HEK293 (cell line): ENCODE results near the gene CLECL1.

Experiments used
- CTCF ChIA-PET: fragments of 350-600 bp; formaldehyde crosslinking; extraction: SDS; loops from one replicate; lab custom pipeline; 2021; ENCODE audit warnings: antibody characterized with exemption; lab: Yijun Ruan, JAX
- POLR2A ChIA-PET: fragments of 300-600 bp; formaldehyde crosslinking; extraction: SDS; loops from one replicate; lab custom pipeline; 2020; ENCODE audit warnings: antibody characterized with exemption, inconsistent platforms; lab: Yijun Ruan, JAX
- H3K27ac ChIP-seq: fragments of 200-500 bp; sonication (Bioruptor generic); 2 replicates; pipeline ENCODE4 v1.5.1; 2014; ENCODE audit warnings: low read depth, low read length, control low read depth, inconsistent platforms; ENCODE audit errors: extremely low read depth
- H3K36me3 ChIP-seq, 2 experiments: fragments of 200-500 bp in 1 of 2; sonication (Bioruptor generic) in 1 of 2; 1 replicate in 1 of 2; 2 replicates in 1 of 2; pipeline ENCODE4 v1.5.1; 2014 to 2017; ENCODE audit warnings: inconsistent platforms in 2 of 2, low read length in 2 of 2; ENCODE audit not compliant: control insufficient read depth in 2 of 2, insufficient read depth in 1 of 2
- H3K4me1 ChIP-seq: fragments of 200-500 bp; sonication (Bioruptor generic); 2 replicates; pipeline ENCODE4 v1.5.1; 2014; ENCODE audit warnings: mild to moderate bottlenecking, low read length, inconsistent platforms; ENCODE audit not compliant: control insufficient read depth, insufficient read depth
- H3K4me3 ChIP-seq: 2 replicates; pipeline ENCODE4 v1.5.1; 2011; ENCODE audit warnings: low read depth, mild to moderate bottlenecking, control low read depth, low read length, moderate library complexity
- H3K9me3 ChIP-seq: fragments of 200-500 bp; sonication (Bioruptor generic); 2 replicates; pipeline ENCODE4 v1.5.1; 2014; ENCODE audit warnings: low read depth, low read length, inconsistent platforms; ENCODE audit not compliant: control insufficient read depth, insufficient read depth
- AEBP2 ChIP-seq: fragments of 450-650 bp; formaldehyde crosslinking; IDR thresholded peaks from 2 replicates; pipeline ENCODE4 v1.5.1; 2016; ENCODE audit warnings: missing biosample characterization, missing genetic modification characterization, borderline replicate concordance
- ELK4 ChIP-seq: IDR thresholded peaks from 2 replicates; pipeline ENCODE4 v1.6.1; 2011; ENCODE audit warnings: mild to moderate bottlenecking, low read depth, low read length, borderline replicate concordance
- KLF8 ChIP-seq: fragments of 450-650 bp; formaldehyde crosslinking; IDR thresholded peaks from 2 replicates; pipeline ENCODE4 v1.5.1; 2016; ENCODE audit warnings: missing biosample characterization, missing genetic modification characterization
- MYNN ChIP-seq: fragments of 450-650 bp; formaldehyde crosslinking; IDR thresholded peaks from 2 replicates; pipeline ENCODE4 v1.5.1; 2016; ENCODE audit warnings: missing biosample characterization, missing genetic modification characterization, borderline replicate concordance
- SP7 ChIP-seq: fragments of 450-650 bp; formaldehyde crosslinking; IDR thresholded peaks from 2 replicates; pipeline ENCODE4 v1.5.1; 2016; ENCODE audit warnings: missing biosample characterization, missing genetic modification characterization
- ZBTB1 ChIP-seq: fragments of 450-650 bp; formaldehyde crosslinking; IDR thresholded peaks from 2 replicates; pipeline ENCODE4 v1.5.1; 2016; ENCODE audit warnings: missing biosample characterization, missing genetic modification characterization
- ZBTB7A ChIP-seq: fragments of 450-650 bp; formaldehyde crosslinking; IDR thresholded peaks from 2 replicates; pipeline ENCODE4 v1.5.1; 2016; ENCODE audit warnings: low read depth, missing biosample characterization, missing genetic modification characterization
- ZFP3 ChIP-seq: fragments of 450-650 bp; formaldehyde crosslinking; IDR thresholded peaks from 2 replicates; pipeline ENCODE4 v1.5.1; 2016; ENCODE audit warnings: low read depth, missing biosample characterization, missing genetic modification characterization
- ZNF155 ChIP-seq: fragments of 450-650 bp; formaldehyde crosslinking; IDR thresholded peaks from 2 replicates; pipeline ENCODE4 v1.5.1; 2016; ENCODE audit warnings: missing biosample characterization, missing genetic modification characterization
- ZNF23 ChIP-seq: fragments of 450-650 bp; formaldehyde crosslinking; IDR thresholded peaks from 2 replicates; pipeline ENCODE4 v1.5.1; 2016; ENCODE audit warnings: missing biosample characterization, missing genetic modification characterization, borderline replicate concordance
- ZNF398 ChIP-seq: fragments of 450-650 bp; formaldehyde crosslinking; IDR thresholded peaks from 2 replicates; pipeline ENCODE4 v1.5.1; 2017; ENCODE audit warnings: missing biosample characterization, missing genetic modification characterization
- ZNF529 ChIP-seq: fragments of 450-650 bp; formaldehyde crosslinking; IDR thresholded peaks from 2 replicates; pipeline ENCODE4 v1.5.1; 2017; ENCODE audit warnings: missing genetic modification characterization, missing biosample characterization; ENCODE audit not compliant: insufficient replicate concordance
- ZNF560 ChIP-seq: fragments of 450-650 bp; formaldehyde crosslinking; IDR thresholded peaks from 2 replicates; pipeline ENCODE4 v1.5.1; 2017; ENCODE audit warnings: missing biosample characterization, missing genetic modification characterization, borderline replicate concordance
- ZNF639 ChIP-seq: fragments of 450-650 bp; formaldehyde crosslinking; IDR thresholded peaks from 2 replicates; pipeline ENCODE4 v1.5.1; 2016; ENCODE audit warnings: missing biosample characterization, missing genetic modification characterization
- ZSCAN30 ChIP-seq: fragments of 450-650 bp; IDR thresholded peaks from 2 replicates; pipeline ENCODE4 v1.5.1; 2018; ENCODE audit warnings: missing biosample characterization, mild to moderate bottlenecking, missing genetic modification characterization, moderate library complexity
- ZSCAN5A ChIP-seq: fragments of 450-650 bp; formaldehyde crosslinking; IDR thresholded peaks from 2 replicates; pipeline ENCODE4 v1.5.1; 2016; ENCODE audit warnings: missing biosample characterization, missing genetic modification characterization
- TF ChIP-seq, protein P1 (sequence below): fragments of 450-650 bp; formaldehyde crosslinking; IDR thresholded peaks from 2 replicates; pipeline ENCODE4 v1.5.1; 2016; ENCODE audit warnings: missing biosample characterization, missing genetic modification characterization

CLECL1 gene

GRCh38 chr12:9749640-9750039 lies 16.7 kb upstream of the CLECL1 start:
- ChIA-PET POLR2A (no interaction called here), CTCF (interaction anchor here (0.6 to 6.4 kb wide), 35 partner anchors 8 to 486 kb away, joined by 3 to 99 read pairs (median 5); partner anchors contain the start of genes CD69 and CLEC2A)
- TF ChIP-seq MYNN (tag by site-specific recombination) (no peak), AEBP2 (tag by site-specific recombination) (no peak), SP7 (tag by site-specific recombination) (no peak), ZBTB7A (tag by site-specific recombination) (no peak), ZNF155 (tag by site-specific recombination) (no peak), KLF8 (tag by site-specific recombination) (no peak), ELK4 (no peak), ZNF23 (tag by site-specific recombination) (no peak), ZSCAN5A (no peak), ZNF529 (tag by site-specific recombination) (no peak), ZSCAN30 (tag by site-specific recombination) (no peak), ZFP3 (tag by site-specific recombination) (no peak), ZNF398 (tag by site-specific recombination) (no peak), ZNF639 (tag by site-specific recombination) (no peak), ZBTB1 (no peak)
- TF ChIP-seq, protein P1, sequence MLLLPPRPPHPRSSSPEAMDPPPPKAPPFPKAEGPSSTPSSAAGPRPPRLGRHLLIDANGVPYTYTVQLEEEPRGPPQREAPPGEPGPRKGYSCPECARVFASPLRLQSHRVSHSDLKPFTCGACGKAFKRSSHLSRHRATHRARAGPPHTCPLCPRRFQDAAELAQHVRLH (tag by site-specific recombination): no peak
- Histone ChIP-seq H3K36me3 (no peaks in the 10 kb centered on the region), H3K27ac (no peak overlapping the region), H3K4me3 (no peak overlapping the region), H3K9me3 (no peaks in the 10 kb centered on the region), H3K4me1 (no peaks in the 10 kb centered on the region)

GRCh38 chr12:9745199-9745598 lies 12.3 kb upstream of the CLECL1 start:
- CTCF ChIA-PET: interaction anchor here (0.7 kb wide), 3 partner anchors 23 to 1742 kb away, joined by 3 read pairs; no protein-coding TSS in a partner anchor
- no peak for TF ChIP-seq ZNF560
- TF ChIP-seq, all 188 proteins: peak for 0
- Histone ChIP-seq H3K27ac (no peak overlapping the region), H3K4me1 (no peaks in the 10 kb centered on the region), H3K9me3 (no peaks in the 10 kb centered on the region), H3K4me3 (no peak overlapping the region), H3K36me3 (no peaks in the 10 kb centered on the region)
- POLR2A ChIA-PET: no interaction called here
